GOT3 (cell line): ENCODE measurements around the gene TOR1A.

Source experiments
- DNase-seq: peaks from one replicate; lab custom pipeline; 2025; ENCODE audit warnings: mixed read lengths; lab: John Stamatoyannopoulos, UW

The TOR1A gene

GRCh38 chr9:129852579-129852978 is 28.6 kb upstream of the TOR1A start:
- DNase-seq: no peak

GRCh38 chr9:129851821-129852220 is 27.9 kb upstream of the TOR1A start:
- DNase-seq: no peak

GRCh38 chr9:129850821-129851550 is 27.1 kb upstream of the TOR1A start:
- no peak for DNase-seq

- DNase-seq: no peak
These were observed 26.0 kb upstream of the TOR1A start for GRCh38 chr9:129849901-129850300.

- no peak for DNase-seq
These were observed 24.9 kb upstream of the TOR1A start for GRCh38 chr9:129848712-129849441.

GRCh38 chr9:129845373-129845772 is 21.4 kb upstream of the TOR1A start:
- no peak for DNase-seq

GRCh38 chr9:129841071-129841470 is 17.1 kb upstream of the TOR1A start:
- no peak for DNase-seq

GRCh38 chr9:129840034-129840433 is 16.1 kb upstream of the TOR1A start:
- no peak for DNase-seq

- no peak for DNase-seq
These were observed 15.5 kb upstream of the TOR1A start for GRCh38 chr9:129839324-129840023.

- no peak for DNase-seq
These were observed 14.8 kb upstream of the TOR1A start for GRCh38 chr9:129838707-129839259.

- DNase-seq: no peak
These were observed 12.5 kb upstream of the TOR1A start for GRCh38 chr9:129836311-129837007.

GRCh38 chr9:129835860-129836223 is 11.9 kb upstream of the TOR1A start:
- no peak for DNase-seq

- peak; percentile 63 for DNase-seq
These were observed 11.4 kb upstream of the TOR1A start, which contains the start of the genes C9orf78 and USP20 for GRCh38 chr9:129835128-129835859. C9orf78 (minus strand) TSS chr9:129835275; CDS start chr9:129835221, 54 bp downstream. USP20 (plus strand) TSS chr9:129835458; CDS start chr9:129852556, 17,098 bp downstream.

- no peak for DNase-seq
These were observed 10.7 kb upstream of the TOR1A start for GRCh38 chr9:129834489-129835127.

- no peak for DNase-seq
These were observed 9.0 kb upstream of the TOR1A start for GRCh38 chr9:129832982-129833381.

GRCh38 chr9:129828969-129829368 is 5.0 kb upstream of the TOR1A start:
- DNase-seq: no peak

- DNase-seq: no peak
These were observed 4.1 kb upstream of the TOR1A start for GRCh38 chr9:129828051-129828450.

GRCh38 chr9:129826759-129827158 is 2.8 kb upstream of the TOR1A start:
- DNase-seq: no peak

GRCh38 chr9:129826344-129826743 is 2.4 kb upstream of the TOR1A start:
- no peak for DNase-seq

- DNase-seq: no peak
These were observed 398 bp downstream of the TOR1A start for GRCh38 chr9:129823542-129823934.
